ENCODE data around the gene PSMD10.

The PSMD10 gene

GRCh38 chrX:108072746-108073145 lies 18.6 kb downstream of the PSMD10 start:
- no peak for DNase-seq (ENCODE audit: extremely low read depth, low read depth)
- TF ChIP-seq CTCF (IDR thresholded peaks at IDR 0.05; ENCODE audit: low read depth, low read length): no peak

GRCh38 chrX:108071578-108071977 lies 19.8 kb downstream of the PSMD10 start:
- TF ChIP-seq CTCF (IDR thresholded peaks at IDR 0.05; ENCODE audit: low read depth, low read length): no peak
- no peak for DNase-seq (ENCODE audit: extremely low read depth, low read depth)

DNA sequence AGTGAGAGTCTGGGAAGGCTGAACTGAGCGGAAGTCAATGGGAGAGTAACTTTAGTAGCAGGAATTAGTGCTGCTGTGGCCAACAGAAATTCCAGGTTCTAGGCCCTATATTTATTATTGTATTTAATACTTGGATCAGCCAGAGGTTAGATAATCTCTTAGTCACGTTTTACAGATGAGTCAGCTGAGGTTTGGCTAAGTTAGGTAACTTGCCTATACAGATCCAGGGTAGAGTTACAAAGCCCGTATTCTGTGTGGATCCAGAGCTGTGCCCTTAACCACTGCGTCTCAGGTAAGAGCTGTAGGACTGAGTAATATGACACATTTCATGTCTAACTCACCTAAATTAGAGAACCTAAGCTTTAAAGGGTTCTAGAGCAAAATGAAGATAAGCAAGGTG lies 20.5 kb downstream of the PSMD10 start:
- no peak for DNase-seq (ENCODE audit: extremely low read depth, low read depth)

DNA sequence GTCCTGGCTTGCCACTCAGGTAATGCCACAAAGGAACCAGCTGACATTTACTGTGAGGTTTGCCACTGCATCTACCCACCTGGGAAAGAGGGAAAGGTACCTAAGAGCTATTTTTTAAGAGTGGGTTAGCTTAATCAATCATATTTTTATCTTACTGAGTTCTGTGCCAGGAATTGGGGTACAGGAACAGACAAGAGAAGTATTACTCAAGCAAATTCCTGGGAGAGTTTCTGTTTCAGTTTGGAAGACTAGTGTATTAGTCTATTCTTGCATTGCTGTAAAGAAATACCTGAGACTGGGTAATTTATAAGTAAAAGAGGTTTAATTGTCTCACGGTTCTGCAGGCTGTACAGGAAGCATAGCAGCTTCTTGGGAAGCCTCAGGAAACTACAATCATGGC lies 23.2 kb downstream of the PSMD10 start:
- no peak for TF ChIP-seq CTCF (IDR thresholded peaks at IDR 0.05; ENCODE audit: low read depth, low read length)
- no peak for DNase-seq (ENCODE audit: extremely low read depth, low read depth)

More for the DNA sequence above, 20.5 kb downstream of the PSMD10 start:
- no peak for TF ChIP-seq CTCF (IDR thresholded peaks at IDR 0.05; ENCODE audit: low read depth, low read length)

DNA sequence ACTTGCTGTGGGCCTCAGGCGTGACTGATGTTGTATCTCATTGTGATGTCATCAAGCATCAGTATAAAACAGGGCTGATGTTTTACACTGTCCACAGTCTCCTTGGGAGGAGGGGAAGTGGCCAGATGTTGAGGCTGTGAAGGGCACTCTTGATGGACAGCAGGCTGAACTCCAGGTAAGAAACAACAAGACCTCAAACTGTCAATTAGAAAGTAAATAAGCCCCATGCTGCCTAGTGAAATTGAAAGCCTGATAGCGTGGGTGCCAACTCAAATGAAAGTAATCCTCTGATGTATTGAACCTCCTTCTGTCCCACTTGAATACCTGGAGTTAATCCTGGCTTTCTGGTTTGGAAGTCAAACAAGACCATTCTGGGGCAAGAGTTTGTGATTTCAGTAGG lies 26.7 kb downstream of the PSMD10 start:
- DNase-seq (ENCODE audit: extremely low read depth, low read depth): no peak

GRCh38 chrX:108064001-108064400 lies 27.3 kb downstream of the PSMD10 start:
- TF ChIP-seq CTCF (IDR thresholded peaks at IDR 0.05; ENCODE audit: low read depth, low read length): no peak
- no peak for DNase-seq (ENCODE audit: extremely low read depth, low read depth)

More for the DNA sequence above, 26.7 kb downstream of the PSMD10 start:
- TF ChIP-seq CTCF (IDR thresholded peaks at IDR 0.05; ENCODE audit: low read depth, low read length): no peak

DNA sequence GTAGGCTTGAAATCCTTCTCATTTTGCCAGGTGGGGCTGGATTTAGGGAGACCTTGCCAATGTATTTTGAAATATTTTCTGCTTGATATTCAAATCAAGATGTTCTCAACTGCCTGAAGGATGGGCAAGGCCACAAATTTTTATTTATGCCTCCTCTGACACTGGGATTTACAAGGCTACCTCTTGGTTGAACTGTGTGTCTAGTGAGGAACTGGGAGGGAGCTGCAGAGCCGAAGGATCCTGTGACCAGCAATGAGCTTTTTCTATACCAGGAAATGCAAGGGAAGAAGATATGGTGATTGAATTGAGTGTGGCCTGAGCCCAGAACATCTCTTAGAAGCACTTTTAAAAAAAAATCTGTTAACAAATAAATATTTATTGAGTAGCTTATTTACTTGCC lies 31.5 kb downstream of the PSMD10 start:
- TF ChIP-seq CTCF (IDR thresholded peaks at IDR 0.05; ENCODE audit: low read depth, low read length): no peak
- no peak for DNase-seq (ENCODE audit: extremely low read depth, low read depth)

Data from AG09319 (cell line).